Adrenal gland (tissue), 12 donors: ENCODE results near the gene SYAP1. TPM values are rescaled to one million over a fixed set of nuclear protein-coding genes. Genes with fewer than 3 reads are reported as not detected.
A peak's percentile ranks its signal among the peaks of the same experiment; 100 is the strongest.

Source experiments
- DNase-seq, 7 donors: peaks; one replicate each; pipeline ENCODE4 v3.0.0-alpha.2; 2019 to 2020
- H3K27ac ChIP-seq, 5 donors: fragments of 200-600 bp; sonication (generic) in 4 of 5; 1 replicate in 3 of 5; 2 replicates in 2 of 5; pipeline versions ENCODE4 v1.5.1 to v1.8.0; 2016 to 2020; ENCODE audit warnings: mild to moderate bottlenecking in 1 of 5
- H3K27me3 ChIP-seq: fragments of 200-600 bp; 2 replicates; pipeline ENCODE4 v1.8.0; 2021
- H3K36me3 ChIP-seq, 2 donors: fragments of 200-600 bp; replicated peaks in 1 of 2; 1 replicate in 1 of 2; 2 replicates in 1 of 2; pipeline versions ENCODE4 v1.5.1 to v1.8.0; 2018 to 2022
- H3K4me1 ChIP-seq, 2 donors: fragments of 200-600 bp; replicated peaks in 1 of 2; 1 replicate in 1 of 2; 2 replicates in 1 of 2; pipeline versions ENCODE4 v1.5.1 to v1.8.0; 2018 to 2021
- H3K4me3 ChIP-seq, 4 donors: fragments of 200-600 bp; sonication (generic) in 3 of 4; one replicate each; pipeline ENCODE4 v1.5.1; 2016 to 2018
- H3K9me3 ChIP-seq, 3 donors: fragments of 200-600 bp; sonication (generic) in 1 of 3; replicated peaks in 1 of 3; 1 replicate in 2 of 3; 2 replicates in 1 of 3; pipeline versions ENCODE4 v1.5.1 to v1.8.0; 2016 to 2021
- CTCF ChIP-seq, 6 experiments: fragments of 450-650 bp in 4 of 6; fragments of 200-600 bp in 2 of 6; sonication (generic) in 1 of 6; IDR thresholded peaks; 1 replicate in 5 of 6; 2 replicates in 1 of 6; pipeline versions ENCODE4 v1.5.1 to v1.8.0; 2016 to 2021; ENCODE audit warnings: antibody characterized with exemption in 6 of 6, mild to moderate bottlenecking in 2 of 6, moderate library complexity in 1 of 6
- POLR2A ChIP-seq, 2 donors: fragments of 450-650 bp; IDR thresholded peaks; one replicate each; pipeline ENCODE4 v1.6.1; 2017; ENCODE audit warnings: antibody characterized with exemption in 2 of 2, mild to moderate bottlenecking in 2 of 2, moderate library complexity in 1 of 2
- WGBS, 4 donors: extraction: QIAGEN DNeasy Blood & Tissue Kit in 2 of 4; methylation state at CpG; one replicate each; pipeline versions ENCODE4 v1.1.5 to v1.1.7; 2013 to 2017; 5-methylcytosine and 5-hydroxymethylcytosine counted together
- intact Hi-C, 2 donors: fragments of 100-400 bp; cut with DNase I; formaldehyde crosslinking; loops; one replicate each; pipeline versions ENCODE4 v1.14.1 to v1.15.0; 2022 to 2023
- polyA plus RNA-seq, 3 donors: library from polyadenylated mRNA; stranded (reverse); fragments of 200-250 nt in 2 of 3; fragments of 350-450 nt in 1 of 3; fragmentation: Illumina TruSeq in 1 of 3; extraction: RNeasy Lipid Tissue Mini Kit (QIAGEN cat#74804) in 1 of 3; gene quantifications; one replicate each; pipeline ENCODE4 v1.2.3, GENCODE V29; 2013 to 2014
- total RNA-seq, 9 donors: library from RNA; depleted of rRNA in 4 of 9; stranded (reverse); fragments of >200 nt in 4 of 9; fragments of 120-200 nt in 1 of 9; fragmentation: NEBNext Ultra II Directional in 1 of 9; extraction: Animal tissue kit (Norgen Biotek cat#: 25700) in 1 of 9; gene quantifications; one replicate each; pipeline versions ENCODE4 v1.1.0 to v1.2.4, GENCODE V29; 2013 to 2023
- donor health status: healthy with polysubstance abuse.
- donor health status: Bipolar disorder and iron deficiency.
- donor health status: DM: yes; HTN: yes; CAD: no.
- donor health status: DM: no; HTN: no; CAD: no.
- donor health status: DM: no; HTN: no; CAD: no.
- donor health status: DM: yes; HTN: yes; CAD: no.

Gene SYAP1
- total and polyA plus RNA-seq, 12 donors = 15.8 to 106 (median 43.6) TPM

GRCh38 chrX:16786139-16786790, 66.9 kb downstream of the SYAP1 start, which contains the start of gene TXLNG:
Gene TXLNG (plus strand): TSS chrX:16786466. CDS start chrX:16786488, 22 bp downstream.
- 0% methylated on average over 9 to 59 of the region's 59 CpGs for WGBS, 4 donors
- intact Hi-C loops = no loop called here
- DNase-seq = peak; percentile 97 to 100 (median 100)
- H3K4me1 ChIP-seq = peaks cover 8 to 28% of the 10 kb centered on the region in 2 donors
- H3K4me3 ChIP-seq = peak within 1 kb of the TSS in 3 of 4 donors; percentile 33 to 89 (median 65)
- peak within 1 kb of the TSS; percentile 60 to 93 (median 87) for H3K27ac ChIP-seq
- no peaks in the 10 kb centered on the region for H3K27me3 ChIP-seq
- TF ChIP-seq CTCF (IDR thresholded peaks at IDR 0.05) (no peak), POLR2A (IDR thresholded peaks at IDR 0.05) (peak; percentile 88 to 96)
- H3K36me3 ChIP-seq = no peaks in the 10 kb centered on the region
- H3K9me3 ChIP-seq = no peaks in the 10 kb centered on the region

GRCh38 chrX:16786791-16787735, 67.7 kb downstream of the SYAP1 start:
- peak in 1 of 2 donors; percentile 22 for TF ChIP-seq POLR2A (IDR thresholded peaks at IDR 0.05)
- TF ChIP-seq CTCF (IDR thresholded peaks at IDR 0.05) = no peak
- Histone ChIP-seq H3K27ac (peak overlapping the region; percentile 39 to 93 (median 87)), H3K9me3 (no peaks in the 10 kb centered on the region), H3K4me3 (peak overlapping the region in 2 of 4 donors; percentile 65 to 89), H3K36me3 (peaks cover 0 to 7% of the 10 kb centered on the region in 2 donors), H3K27me3 (no peaks in the 10 kb centered on the region), H3K4me1 (peaks cover 8 to 31% of the 10 kb centered on the region in 2 donors)
- 2 to 23% (median 4%) methylated on average over 8 to 72 of the region's 73 CpGs for WGBS, 4 donors
- intact Hi-C loops = no loop called here
- peak; percentile 38 to 56 (median 47) for DNase-seq

GRCh38 chrX:16788477-16788876, 69.1 kb downstream of the SYAP1 start:
- H3K4me1 ChIP-seq = peaks cover 8 to 31% of the 10 kb centered on the region in 2 donors
- H3K36me3 ChIP-seq = peaks cover 0 to 15% of the 10 kb centered on the region in 2 donors
- no peaks in the 10 kb centered on the region for H3K27me3 ChIP-seq
- no peaks in the 10 kb centered on the region for H3K9me3 ChIP-seq
- DNase-seq = peak in 6 of 7 donors; percentile 38 to 65 (median 56)
- H3K27ac ChIP-seq = peak overlapping the region in 1 of 5 donors; percentile 91
- WGBS, 4 donors = 39 to 76% (median 56%) methylated on average over 5 of the region's 5 CpGs
- no peak overlapping the region for H3K4me3 ChIP-seq
- no peak for TF ChIP-seq CTCF (IDR thresholded peaks at IDR 0.05)
- no peak for TF ChIP-seq POLR2A (IDR thresholded peaks at IDR 0.05)
- intact Hi-C loops = no loop called here

- DNase-seq = no peak
- no peak for TF ChIP-seq POLR2A (IDR thresholded peaks at IDR 0.05)
- no peak overlapping the region for H3K27ac ChIP-seq
- 60 to 83% (median 83%) methylated on average over 4 of the region's 4 CpGs for WGBS, 4 donors
- H3K4me3 ChIP-seq = no peak overlapping the region
- H3K27me3 ChIP-seq = no peaks in the 10 kb centered on the region
- peaks cover 0 to 43% of the 10 kb centered on the region in 2 donors for H3K36me3 ChIP-seq
- peaks cover 0 to 2% of the 10 kb centered on the region in 2 donors for H3K4me1 ChIP-seq
- no peaks in the 10 kb centered on the region for H3K9me3 ChIP-seq
- intact Hi-C loops = no loop called here
Measured at GRCh38 chrX:16796298-16796697, 76.9 kb downstream of the SYAP1 start.
